Measurements from ENCODE around the gene NRDC.

The NRDC gene

DNA sequence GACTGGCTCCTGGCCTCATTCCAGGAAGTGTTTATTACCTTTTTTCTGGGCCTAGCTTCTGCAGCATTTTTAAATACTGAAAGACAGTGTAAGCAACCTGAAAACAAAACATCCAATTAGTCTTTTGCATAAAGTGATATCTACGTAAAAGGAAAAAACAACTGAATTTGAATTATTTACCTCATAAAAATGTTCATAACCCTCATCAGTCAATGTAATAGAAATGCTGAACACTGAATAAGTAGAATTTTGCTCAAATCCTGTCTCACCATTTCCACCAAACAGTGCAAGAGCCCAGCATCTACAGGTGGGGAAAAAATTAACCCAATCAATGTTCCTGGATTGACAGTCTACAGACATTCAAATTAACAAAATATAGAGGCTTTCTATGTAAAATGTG is 64.0 kb downstream of the NRDC start:
- no peak for TF ChIP-seq EZH2phosphoT487 (IDR thresholded peaks at IDR 0.05; ENCODE audit: borderline replicate concordance, low read length)
- TF ChIP-seq, protein P1, sequence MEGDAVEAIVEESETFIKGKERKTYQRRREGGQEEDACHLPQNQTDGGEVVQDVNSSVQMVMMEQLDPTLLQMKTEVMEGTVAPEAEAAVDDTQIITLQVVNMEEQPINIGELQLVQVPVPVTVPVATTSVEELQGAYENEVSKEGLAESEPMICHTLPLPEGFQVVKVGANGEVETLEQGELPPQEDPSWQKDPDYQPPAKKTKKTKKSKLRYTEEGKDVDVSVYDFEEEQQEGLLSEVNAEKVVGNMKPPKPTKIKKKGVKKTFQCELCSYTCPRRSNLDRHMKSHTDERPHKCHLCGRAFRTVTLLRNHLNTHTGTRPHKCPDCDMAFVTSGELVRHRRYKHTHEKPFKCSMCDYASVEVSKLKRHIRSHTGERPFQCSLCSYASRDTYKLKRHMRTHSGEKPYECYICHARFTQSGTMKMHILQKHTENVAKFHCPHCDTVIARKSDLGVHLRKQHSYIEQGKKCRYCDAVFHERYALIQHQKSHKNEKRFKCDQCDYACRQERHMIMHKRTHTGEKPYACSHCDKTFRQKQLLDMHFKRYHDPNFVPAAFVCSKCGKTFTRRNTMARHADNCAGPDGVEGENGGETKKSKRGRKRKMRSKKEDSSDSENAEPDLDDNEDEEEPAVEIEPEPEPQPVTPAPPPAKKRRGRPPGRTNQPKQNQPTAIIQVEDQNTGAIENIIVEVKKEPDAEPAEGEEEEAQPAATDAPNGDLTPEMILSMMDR (IDR thresholded peaks at IDR 0.05; ENCODE audit: low read depth, low read length, poor library complexity, severe bottlenecking), result no peak
- Histone ChIP-seq H4K20me1 (ENCODE audit: control insufficient read depth, insufficient read depth, low read depth, low read length) (no peaks in the 10 kb centered on the region), H3K27me3 (ENCODE audit: control insufficient read depth, low read length) (no peaks in the 10 kb centered on the region), H3K4me1 (ENCODE audit: control insufficient read depth, low read length) (no peaks in the 10 kb centered on the region), H3K27ac (ENCODE audit: low read depth, low read length) (no peak overlapping the region), H3K9me2 (replicated peaks; ENCODE audit: control insufficient read depth, low read length) (no peaks in the 10 kb centered on the region), H3F3A (ENCODE audit: control insufficient read depth, insufficient read depth) (no peaks in the 10 kb centered on the region), H3K79me2 (ENCODE audit: control insufficient read depth, low read length) (no peaks in the 10 kb centered on the region), H3K9me3 (ENCODE audit: control insufficient read depth, insufficient read depth, low read length) (no peaks in the 10 kb centered on the region), H3K4me3 (ENCODE audit: low read length) (no peak overlapping the region), H3K36me3 (ENCODE audit: control insufficient read depth, low read length) (peaks cover 57% of the 10 kb centered on the region), H3K4me2 (ENCODE audit: low read length) (no peak overlapping the region)

DNA sequence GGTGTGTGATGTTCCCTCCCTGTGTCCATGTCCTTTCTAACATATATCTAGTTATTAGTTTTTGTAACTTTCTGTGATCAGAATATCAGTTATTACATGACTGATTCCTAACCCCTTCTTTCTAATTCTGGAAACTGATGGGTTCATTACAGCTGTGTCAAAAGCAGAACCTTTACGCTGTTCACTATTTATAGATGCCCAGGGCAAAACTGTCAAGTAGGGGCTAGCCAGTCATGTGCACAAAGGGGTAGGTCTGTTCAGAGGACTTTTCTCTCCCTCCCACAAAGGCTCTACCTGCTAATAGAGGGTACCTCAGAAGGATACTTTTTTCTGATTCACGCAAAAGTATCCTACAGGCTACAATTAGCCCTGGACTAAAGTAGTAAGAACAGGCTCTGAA is 79.2 kb downstream of the NRDC start:
- Histone ChIP-seq H3K4me1 (ENCODE audit: control insufficient read depth, low read length) (peaks cover 5% of the 10 kb centered on the region), H3K27ac (ENCODE audit: low read depth, low read length) (no peak overlapping the region), H3F3A (ENCODE audit: control insufficient read depth, insufficient read depth) (no peaks in the 10 kb centered on the region; the same call in 1 of the 2 replicates), H3K27me3 (ENCODE audit: control insufficient read depth, low read length) (no peaks in the 10 kb centered on the region), H4K20me1 (ENCODE audit: control insufficient read depth, insufficient read depth, low read depth, low read length) (0 out of 2 replicates have a peak, but pooled peaks cover 4% of the 10 kb centered on the region), H3K79me2 (ENCODE audit: control insufficient read depth, low read length) (no peaks in the 10 kb centered on the region), H3K4me2 (ENCODE audit: low read length) (no peak overlapping the region), H3K36me3 (ENCODE audit: control insufficient read depth, low read length) (peaks cover 55% of the 10 kb centered on the region), H3K9me2 (replicated peaks; ENCODE audit: control insufficient read depth, low read length) (no peaks in the 10 kb centered on the region), H3K9me3 (ENCODE audit: control insufficient read depth, insufficient read depth, low read length) (no peaks in the 10 kb centered on the region), H3K4me3 (ENCODE audit: low read length) (no peak overlapping the region)
- TF ChIP-seq EZH2phosphoT487 (IDR thresholded peaks at IDR 0.05; ENCODE audit: borderline replicate concordance, low read length), result no peak
- TF ChIP-seq, protein P1 (IDR thresholded peaks at IDR 0.05; ENCODE audit: low read depth, low read length, poor library complexity, severe bottlenecking), result no peak

DNA sequence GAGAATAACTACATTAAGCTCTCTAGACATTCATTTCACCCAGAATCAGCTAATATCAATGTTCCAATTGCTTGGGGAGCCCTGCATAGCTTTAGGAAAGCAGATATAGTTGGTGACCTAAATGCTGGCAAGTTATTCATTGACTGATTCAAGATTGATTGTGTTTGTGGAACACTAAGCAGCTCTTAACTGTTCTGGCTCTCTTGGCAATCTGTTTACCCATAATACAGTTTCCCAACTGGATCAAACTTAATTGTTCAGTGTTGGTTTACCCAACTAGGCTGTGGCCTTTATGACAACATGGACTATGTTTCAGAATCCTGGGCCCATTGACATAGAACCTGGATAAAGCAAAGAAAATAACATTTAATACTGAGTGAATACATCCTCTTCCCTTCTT is 83.7 kb downstream of the NRDC start:
- Histone ChIP-seq H3K79me2 (ENCODE audit: control insufficient read depth, low read length) (no peaks in the 10 kb centered on the region), H3K4me1 (ENCODE audit: control insufficient read depth, low read length) (peaks cover 5% of the 10 kb centered on the region), H3K4me2 (ENCODE audit: low read length) (no peak overlapping the region), H4K20me1 (ENCODE audit: control insufficient read depth, insufficient read depth, low read depth, low read length) (0 out of 2 replicates have a peak, but pooled peaks cover 7% of the 10 kb centered on the region), H3K4me3 (ENCODE audit: low read length) (no peak overlapping the region), H3K9me2 (replicated peaks; ENCODE audit: control insufficient read depth, low read length) (no peaks in the 10 kb centered on the region), H3K27ac (ENCODE audit: low read depth, low read length) (no peak overlapping the region), H3F3A (ENCODE audit: control insufficient read depth, insufficient read depth) (no peaks in the 10 kb centered on the region; the same call in 1 of the 2 replicates), H3K27me3 (ENCODE audit: control insufficient read depth, low read length) (no peaks in the 10 kb centered on the region), H3K9me3 (ENCODE audit: control insufficient read depth, insufficient read depth, low read length) (no peaks in the 10 kb centered on the region), H3K36me3 (ENCODE audit: control insufficient read depth, low read length) (peaks cover 73% of the 10 kb centered on the region)
- TF ChIP-seq, protein P1 (IDR thresholded peaks at IDR 0.05; ENCODE audit: low read depth, low read length, poor library complexity, severe bottlenecking), result no peak
- TF ChIP-seq EZH2phosphoT487 (IDR thresholded peaks at IDR 0.05; ENCODE audit: borderline replicate concordance, low read length), result no peak

All from DOHH2 (cell line).